GM19467 (cell line): ENCODE data around the gene FBXO17.
"Not testable (repeated sequence)": the region's sequence is repeated elsewhere in the genome, so short reads cannot be mapped to it uniquely, and the experiment has no call there.

Experiments used
- ATAC-seq: cut with Tn5 transposase; IDR thresholded peaks from one replicate; pipeline ENCODE4 v1.9.1; 2021; ENCODE audit warnings: mild to moderate bottlenecking, moderate library complexity; ENCODE audit not compliant: unreplicated experiment

Gene FBXO17

GRCh38 chr19:38980583-38981374 lies 5.2 kb upstream of the FBXO17 start:
- no peak for ATAC-seq

- no peak for ATAC-seq
These were observed 4.3 kb upstream of the FBXO17 start for GRCh38 chr19:38979812-38980211.

GRCh38 chr19:38978326-38978689 lies 2.8 kb upstream of the FBXO17 start:
- no peak for ATAC-seq

- peak; percentile 71 for ATAC-seq
These were observed 2.1 kb upstream of the FBXO17 start for GRCh38 chr19:38977445-38978325.

- no peak for ATAC-seq
These were observed 324 bp upstream of the FBXO17 start for GRCh38 chr19:38975861-38976271.

- no peak for ATAC-seq
These were observed 823 bp downstream of the FBXO17 start for GRCh38 chr19:38974624-38975213.

- no peak for ATAC-seq
These were observed 3.9 kb downstream of the FBXO17 start for GRCh38 chr19:38971672-38972071.

- ATAC-seq = no peak
These were observed 4.6 kb downstream of the FBXO17 start for GRCh38 chr19:38970664-38971532.

GRCh38 chr19:38966149-38966548 lies 9.4 kb downstream of the FBXO17 start:
- ATAC-seq = not testable (repeated sequence)

- ATAC-seq = no peak
These were observed 10.8 kb downstream of the FBXO17 start for GRCh38 chr19:38964738-38965137.

- no peak for ATAC-seq
These were observed 15.9 kb downstream of the FBXO17 start for GRCh38 chr19:38959618-38960017.

- no peak for ATAC-seq
These were observed 17.2 kb downstream of the FBXO17 start for GRCh38 chr19:38958301-38958700.

- ATAC-seq = no peak
These were observed 19.3 kb downstream of the FBXO17 start for GRCh38 chr19:38956264-38956663.

- no peak for ATAC-seq
These were observed 21.9 kb downstream of the FBXO17 start for GRCh38 chr19:38953677-38954076.

GRCh38 chr19:38952395-38953165 lies 23.0 kb downstream of the FBXO17 start:
- ATAC-seq = no peak

- no peak for ATAC-seq
These were observed 24.4 kb downstream of the FBXO17 start for GRCh38 chr19:38951187-38951586.

- ATAC-seq = no peak
These were observed 25.8 kb downstream of the FBXO17 start for GRCh38 chr19:38949580-38950367.

GRCh38 chr19:38946229-38947010 lies 29.1 kb downstream of the FBXO17 start:
- ATAC-seq = no peak
